Neuron (in vitro differentiated cells): ENCODE measurements around the gene OLIG3.

Experiments
- H2AFZ ChIP-seq: one replicate; pipeline ENCODE4 v1.6.1; 2013; ENCODE audit warnings: low read depth, mild to moderate bottlenecking, inconsistent platforms, low read length, moderate library complexity
- H3K27me3 ChIP-seq: one replicate; pipeline ENCODE4 v1.6.1; 2013; ENCODE audit warnings: low read length; ENCODE audit not compliant: insufficient read depth
- H3K36me3 ChIP-seq: one replicate; pipeline ENCODE4 v1.6.1; 2013; ENCODE audit warnings: low read length; ENCODE audit not compliant: insufficient read depth
- H3K4me1 ChIP-seq: one replicate; pipeline ENCODE4 v1.6.1; 2013; ENCODE audit warnings: low read length; ENCODE audit not compliant: insufficient read depth
- H3K4me3 ChIP-seq: 2 replicates; pipeline ENCODE4 v1.5.1; 2013; ENCODE audit warnings: mild to moderate bottlenecking, low read length, moderate library complexity
- H3K9me3 ChIP-seq: one replicate; pipeline ENCODE4 v1.6.1; 2013; ENCODE audit warnings: low read length

OLIG3 gene

DNA sequence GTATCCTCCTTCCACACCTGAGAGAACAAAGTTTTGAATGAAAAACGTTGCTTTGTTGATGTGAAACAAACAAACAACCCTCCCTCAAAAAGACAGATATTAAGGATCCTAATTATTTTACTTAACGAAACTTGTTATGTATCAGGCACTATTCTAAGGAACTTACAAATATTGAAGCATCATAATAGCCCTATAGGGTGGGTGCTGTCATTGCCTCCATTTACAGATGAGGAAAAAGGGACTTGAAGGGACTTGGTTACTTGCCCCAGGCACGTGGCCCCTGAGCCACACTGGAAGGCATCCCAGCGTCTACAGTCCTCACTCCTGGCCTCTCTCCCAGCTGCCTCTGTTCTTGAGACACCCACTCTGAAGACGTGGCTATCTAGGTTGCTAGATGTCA, 20.2 kb upstream of the OLIG3 start:
- H3K4me3 ChIP-seq, result no peak overlapping the region
- H3K9me3 ChIP-seq, result no peaks in the 10 kb centered on the region
- H2AFZ ChIP-seq, result no peak overlapping the region
- H3K27me3 ChIP-seq, result peaks cover 34% of the 10 kb centered on the region
- no peaks in the 10 kb centered on the region for H3K4me1 ChIP-seq
- no peaks in the 10 kb centered on the region for H3K36me3 ChIP-seq

DNA sequence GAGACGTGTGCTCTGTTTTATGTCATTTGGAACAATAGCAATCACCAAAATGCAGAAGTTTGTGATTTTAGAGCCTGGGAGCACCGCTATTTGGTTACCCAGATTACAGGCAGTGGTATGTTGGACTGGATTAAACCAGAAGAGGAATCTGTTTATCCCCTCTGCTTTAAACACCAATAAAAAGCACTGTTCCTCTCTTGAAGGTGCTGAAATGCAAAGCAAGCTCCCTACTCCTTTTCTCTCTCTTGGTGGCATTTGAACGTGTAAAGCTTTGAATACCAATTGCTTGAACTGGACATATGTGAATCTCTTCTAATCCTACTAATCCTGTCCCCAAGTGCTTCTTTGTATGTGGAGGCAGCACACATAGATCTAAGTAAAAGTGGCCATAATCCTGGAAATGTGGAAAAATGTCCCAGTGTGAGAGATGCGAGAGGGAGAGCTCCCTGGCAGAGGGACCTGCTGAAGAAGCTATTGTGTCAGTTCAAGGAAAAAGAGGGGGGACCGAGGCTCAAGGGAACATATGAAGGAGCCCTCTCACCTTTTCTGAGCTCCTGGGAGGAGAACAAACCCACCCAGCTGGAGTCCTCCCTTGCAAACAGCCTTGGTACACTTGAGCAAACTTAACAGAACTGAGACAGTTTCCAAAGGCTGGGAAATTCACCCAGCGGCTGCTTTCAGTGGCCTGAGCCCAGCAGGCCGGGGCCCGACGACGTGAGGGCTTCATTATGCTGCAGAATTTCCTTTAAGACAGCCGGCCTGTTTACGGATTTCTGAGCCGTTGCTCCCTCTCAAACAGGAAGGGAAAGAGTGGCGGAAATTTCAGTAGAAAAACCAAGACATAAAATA, 18.8 kb upstream of the OLIG3 start:
- H3K9me3 ChIP-seq, result no peaks in the 10 kb centered on the region
- peaks cover 36% of the 10 kb centered on the region for H3K27me3 ChIP-seq
- H3K4me3 ChIP-seq, result no peak overlapping the region
- H3K4me1 ChIP-seq, result no peaks in the 10 kb centered on the region
- no peak overlapping the region for H2AFZ ChIP-seq
- H3K36me3 ChIP-seq, result no peaks in the 10 kb centered on the region

DNA sequence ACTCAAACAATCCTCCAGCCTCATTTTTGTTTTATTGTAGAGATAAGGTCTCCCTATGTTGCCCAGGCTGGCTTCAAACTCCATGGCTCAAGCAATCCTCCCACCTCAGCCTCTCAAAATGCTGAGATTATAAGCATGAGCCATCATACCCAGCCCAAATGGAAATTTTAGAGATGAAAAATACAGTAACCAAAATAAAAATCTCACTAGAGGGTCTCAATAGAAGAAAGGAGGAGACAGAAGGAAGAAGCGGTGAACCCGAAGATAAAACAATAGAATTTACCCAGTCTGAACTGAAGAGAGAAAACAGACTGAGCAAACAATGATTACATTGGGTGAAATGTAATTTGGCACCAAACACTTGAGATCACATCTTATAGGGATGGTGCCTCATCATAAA, 16.7 kb upstream of the OLIG3 start:
- Histone ChIP-seq H3K36me3 (no peaks in the 10 kb centered on the region), H3K27me3 (peaks cover 31% of the 10 kb centered on the region), H2AFZ (no peak overlapping the region), H3K9me3 (no peaks in the 10 kb centered on the region), H3K4me1 (no peaks in the 10 kb centered on the region), H3K4me3 (no peak overlapping the region)

DNA sequence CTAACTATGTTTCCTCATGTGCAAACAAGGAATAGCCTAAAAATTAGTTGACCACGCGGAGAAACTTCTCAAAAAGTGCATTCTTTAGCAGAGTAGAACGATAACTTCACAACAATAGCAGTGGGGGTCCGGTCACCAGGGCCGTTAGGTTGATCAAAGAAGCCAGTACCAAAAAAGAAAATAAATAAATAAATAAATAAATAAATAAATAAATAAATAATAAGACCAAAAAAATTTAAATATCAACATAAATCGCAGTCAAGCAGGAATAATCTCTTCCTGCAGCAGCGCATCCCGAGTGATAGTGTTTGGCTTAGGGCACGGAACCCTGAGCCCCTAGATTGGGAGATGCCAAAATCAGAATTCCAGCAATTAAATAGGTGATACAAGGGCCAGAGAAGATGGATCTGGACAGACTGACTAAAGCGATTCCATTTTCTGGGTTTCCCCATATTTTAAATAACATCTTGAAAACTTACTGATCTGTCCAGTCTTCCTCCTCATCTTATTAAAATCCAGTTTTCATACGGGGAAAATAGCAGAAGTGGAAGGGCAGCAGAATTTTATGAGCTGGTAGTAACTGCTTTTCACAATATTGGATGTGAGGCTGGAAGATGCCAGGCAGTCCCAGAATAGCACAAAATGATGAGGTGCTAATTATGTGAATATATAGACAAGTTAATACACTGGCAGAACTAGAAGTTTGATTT, 4.4 kb upstream of the OLIG3 start:
- Histone ChIP-seq H3K9me3 (peaks cover 3% of the 10 kb centered on the region), H3K36me3 (no peaks in the 10 kb centered on the region), H2AFZ (no peak overlapping the region), H3K4me1 (no peaks in the 10 kb centered on the region), H3K27me3 (peaks cover 71% of the 10 kb centered on the region), H3K4me3 (no peak overlapping the region)

DNA sequence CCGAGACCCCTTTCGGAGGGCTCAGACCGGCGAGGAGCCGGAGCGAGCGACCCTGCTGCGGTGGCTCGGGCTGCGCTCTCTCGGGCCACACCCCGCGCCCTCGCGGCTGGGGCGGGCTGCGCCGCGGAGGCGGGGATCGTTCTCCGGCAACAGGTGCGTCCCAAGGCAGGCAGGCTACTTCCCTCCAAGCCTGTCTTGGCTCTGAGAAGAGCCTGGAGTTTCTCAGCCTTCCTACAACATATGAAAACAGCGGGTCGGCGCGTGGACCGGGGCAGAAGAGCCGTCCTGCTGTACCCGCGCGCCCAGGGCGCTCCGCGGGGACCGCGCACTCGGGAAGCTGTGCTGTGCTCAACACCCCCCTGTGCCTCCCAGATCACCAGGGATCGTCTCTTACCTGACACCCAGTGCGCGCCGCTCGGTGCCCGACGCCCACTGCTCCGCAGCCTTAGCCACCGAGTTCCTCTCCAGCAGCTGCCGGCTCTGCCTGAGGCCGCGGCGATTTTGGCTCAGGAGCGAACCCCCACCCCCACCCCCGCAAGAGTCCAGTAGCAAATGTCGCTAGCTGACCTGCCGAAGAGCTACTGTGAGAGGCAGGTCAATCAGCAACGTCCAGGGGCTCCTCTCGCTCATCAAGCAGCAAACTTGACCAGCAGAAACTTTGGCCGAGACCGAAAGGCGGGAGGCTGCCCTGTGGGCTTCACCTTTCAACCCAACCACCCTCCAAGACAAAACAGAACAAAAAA, 3.7 kb upstream of the OLIG3 start:
- H3K27me3 ChIP-seq, result peaks cover 76% of the 10 kb centered on the region
- no peaks in the 10 kb centered on the region for H3K4me1 ChIP-seq
- H3K36me3 ChIP-seq, result no peaks in the 10 kb centered on the region
- H3K9me3 ChIP-seq, result peaks cover 5% of the 10 kb centered on the region
- no peak overlapping the region for H3K4me3 ChIP-seq
- H2AFZ ChIP-seq, result no peak overlapping the region

DNA sequence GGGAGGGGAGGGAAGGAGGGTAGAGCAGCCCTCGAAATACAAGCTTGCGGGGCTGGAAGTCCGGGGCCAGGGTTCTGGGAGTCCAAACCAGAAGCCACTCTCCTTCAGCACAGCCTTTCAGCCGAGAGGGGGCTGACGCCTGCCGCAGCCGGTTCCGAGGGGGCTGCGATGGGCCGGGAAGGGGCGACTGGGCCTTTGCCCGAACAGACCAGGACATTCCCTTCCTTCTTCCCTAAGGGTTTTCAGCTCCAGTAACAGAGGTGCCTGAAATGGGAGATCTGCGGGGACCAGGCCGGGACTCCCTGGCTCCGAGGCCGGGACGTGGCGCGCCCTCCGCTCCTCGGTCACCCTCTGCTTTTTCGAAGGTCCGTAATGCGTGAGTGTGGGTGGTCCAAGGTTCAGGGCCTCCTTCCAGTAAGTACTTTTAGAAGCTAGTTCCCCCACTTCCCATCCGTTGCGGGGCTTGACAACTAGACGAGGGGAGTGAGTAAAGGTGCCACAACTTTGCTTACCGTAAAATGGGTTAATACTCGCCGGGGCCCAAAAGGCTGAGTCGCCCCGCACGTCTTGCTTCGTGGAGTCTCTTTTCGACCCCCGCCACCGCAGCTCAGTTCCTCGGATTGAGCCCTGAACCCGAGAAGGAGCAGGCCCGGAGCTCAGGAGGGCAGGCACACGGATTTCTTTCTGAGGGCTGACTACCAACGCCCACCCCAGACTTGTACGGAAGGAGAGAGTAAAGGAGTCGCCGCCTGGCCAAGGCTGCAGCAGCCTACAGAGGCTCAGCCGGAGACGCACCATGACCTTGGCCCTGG, 2.9 kb upstream of the OLIG3 start:
- Histone ChIP-seq H2AFZ (no peak overlapping the region), H3K4me3 (no peak overlapping the region), H3K9me3 (peaks cover 5% of the 10 kb centered on the region), H3K36me3 (no peaks in the 10 kb centered on the region), H3K4me1 (no peaks in the 10 kb centered on the region), H3K27me3 (peaks cover 80% of the 10 kb centered on the region)

DNA sequence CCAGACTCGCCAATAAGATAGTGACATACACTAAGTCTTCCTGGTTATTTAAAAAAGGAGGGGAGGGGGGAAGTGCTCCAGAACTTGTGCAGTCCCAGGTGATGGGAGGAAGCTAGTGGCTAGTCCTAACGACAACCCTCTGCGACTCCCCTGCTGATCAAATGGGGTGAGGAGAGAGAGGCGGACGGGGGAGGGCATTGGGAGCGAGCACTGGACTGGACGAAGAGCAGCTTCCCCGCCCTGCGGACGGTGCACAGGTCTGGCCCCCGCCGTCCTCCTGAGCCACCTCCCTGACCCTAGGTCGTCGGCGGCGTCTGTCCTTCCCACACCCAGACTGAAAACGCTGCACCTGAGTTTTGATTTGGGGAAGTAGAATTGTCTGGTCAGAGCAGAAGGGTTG, 2.2 kb upstream of the OLIG3 start:
- no peaks in the 10 kb centered on the region for H3K36me3 ChIP-seq
- H3K4me1 ChIP-seq, result no peaks in the 10 kb centered on the region
- no peak overlapping the region for H2AFZ ChIP-seq
- no peak overlapping the region for H3K4me3 ChIP-seq
- peaks cover 85% of the 10 kb centered on the region for H3K27me3 ChIP-seq
- H3K9me3 ChIP-seq, result peaks cover 5% of the 10 kb centered on the region

DNA sequence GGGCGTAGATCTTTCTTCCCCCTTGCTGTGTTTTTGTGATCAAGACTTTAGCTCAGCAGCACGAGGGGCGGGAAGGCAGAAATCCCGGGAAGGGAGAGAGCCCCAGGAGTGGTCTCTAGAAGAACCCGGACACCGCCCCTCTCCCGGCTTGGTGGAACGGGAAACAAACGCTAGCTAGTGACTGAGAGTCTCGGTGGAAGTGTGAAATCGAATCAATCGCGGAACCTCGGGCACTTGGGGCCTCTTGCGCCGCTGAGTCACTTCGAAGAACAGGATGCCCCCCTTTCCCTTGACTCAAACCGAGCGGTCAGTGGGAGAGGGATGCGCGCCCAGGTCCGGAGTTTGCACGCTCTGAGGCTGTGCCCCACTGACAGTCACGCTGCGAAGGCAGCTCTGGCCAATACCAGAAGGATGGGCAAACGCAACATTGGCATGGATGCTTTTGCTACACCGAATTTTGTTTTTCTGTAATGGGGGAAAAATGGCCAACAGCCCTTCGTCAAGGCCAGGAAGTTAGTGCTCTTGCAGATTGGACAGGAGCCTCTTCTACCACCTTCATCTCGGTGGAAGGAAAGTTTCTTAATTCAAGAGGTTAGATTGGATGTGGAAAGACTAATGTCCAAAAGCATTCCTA, 1.6 kb upstream of the OLIG3 start:
- no peaks in the 10 kb centered on the region for H3K36me3 ChIP-seq
- H3K4me3 ChIP-seq, result no peak overlapping the region
- peaks cover 87% of the 10 kb centered on the region for H3K27me3 ChIP-seq
- H3K4me1 ChIP-seq, result no peaks in the 10 kb centered on the region
- H3K9me3 ChIP-seq, result peaks cover 5% of the 10 kb centered on the region
- no peak overlapping the region for H2AFZ ChIP-seq

DNA sequence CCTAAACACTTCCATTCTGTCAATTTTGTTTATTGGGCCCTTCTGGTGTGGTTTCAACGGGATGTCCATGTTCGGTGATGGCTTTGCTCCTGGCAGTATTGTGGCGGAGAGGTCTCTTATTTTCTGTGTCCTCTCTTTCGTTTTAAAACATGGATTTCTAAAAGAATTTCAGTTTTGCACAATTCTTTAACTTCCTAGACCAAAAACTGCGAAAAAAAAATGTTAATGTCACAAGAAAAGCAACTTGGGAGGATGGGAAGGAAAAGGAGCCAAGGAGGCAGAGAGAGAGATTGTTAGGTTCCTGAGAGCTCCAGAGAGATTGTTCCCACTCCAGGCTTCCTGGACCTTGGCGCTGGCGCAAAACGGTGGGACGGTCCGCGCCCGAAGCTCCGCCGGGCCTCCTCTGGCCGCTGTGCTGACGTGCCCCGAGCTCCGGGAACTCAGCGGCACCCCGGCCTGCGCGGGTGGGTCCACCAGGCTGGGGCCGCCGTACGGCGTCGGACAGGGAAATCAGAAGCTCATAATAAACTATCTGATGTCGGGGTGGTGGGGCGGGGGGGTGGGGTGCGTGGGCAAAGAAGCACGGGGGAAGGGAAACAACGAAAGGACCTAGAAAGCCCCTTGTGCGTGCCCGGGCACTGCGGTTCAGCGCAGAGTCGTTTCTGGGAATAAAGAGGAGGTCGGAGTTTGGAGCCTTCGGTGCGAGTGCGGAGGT, 951 bp upstream of the OLIG3 start:
- Histone ChIP-seq H3K4me3 (no peak overlapping the region), H2AFZ (no peak overlapping the region), H3K4me1 (no peaks in the 10 kb centered on the region), H3K27me3 (peaks cover 92% of the 10 kb centered on the region), H3K9me3 (peaks cover 5% of the 10 kb centered on the region), H3K36me3 (no peaks in the 10 kb centered on the region)

DNA sequence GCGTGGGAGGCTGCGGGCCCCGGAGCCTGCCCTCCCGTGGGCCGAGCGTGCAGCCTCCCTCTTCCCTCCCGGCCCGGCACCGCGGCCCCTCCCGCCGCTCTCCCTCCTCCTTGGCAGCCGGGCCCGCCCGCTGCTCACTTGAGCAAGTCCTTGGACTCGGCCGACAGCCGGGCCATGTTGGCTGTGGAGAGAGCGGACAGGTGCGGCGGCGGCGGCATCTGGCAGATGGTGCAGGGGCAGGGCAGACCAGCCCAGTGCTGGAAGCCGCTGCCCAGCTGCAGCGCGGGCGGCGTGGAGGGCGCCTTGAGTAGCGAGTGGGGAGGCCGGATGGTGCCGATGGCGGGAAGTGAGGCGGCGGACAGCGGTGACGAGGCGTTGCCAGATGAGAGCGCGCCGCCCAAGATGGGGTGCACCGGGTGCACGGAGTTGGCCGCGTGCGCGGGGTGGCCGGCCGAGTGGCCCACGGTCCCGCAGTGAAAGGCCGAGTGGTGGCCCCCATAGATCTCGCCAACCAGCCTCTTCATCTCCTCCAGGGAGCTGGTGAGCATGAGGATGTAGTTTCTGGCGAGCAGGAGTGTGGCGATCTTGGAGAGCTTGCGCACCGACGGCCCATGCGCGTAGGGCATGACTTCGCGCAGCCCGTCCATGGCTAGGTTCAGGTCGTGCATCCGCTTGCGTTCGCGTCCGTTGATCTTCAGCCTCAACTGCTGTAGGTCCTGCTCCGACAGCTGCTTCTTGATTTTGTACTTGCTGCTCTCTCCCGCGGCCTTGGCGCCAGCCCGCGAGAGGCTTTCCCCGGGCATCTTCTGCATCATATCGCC, 766 bp downstream of the OLIG3 start:
- Histone ChIP-seq H3K9me3 (peaks cover 5% of the 10 kb centered on the region), H3K4me3 (no peak overlapping the region), H3K27me3 (peaks cover 98% of the 10 kb centered on the region), H3K4me1 (no peaks in the 10 kb centered on the region), H2AFZ (no peak overlapping the region), H3K36me3 (no peaks in the 10 kb centered on the region)
